GM10248 (cell line): ENCODE results near the gene WDR47.

Source experiments
- CTCF ChIA-PET: fragments of 300-600 bp; sonication (Branson Sonifier 250); formaldehyde crosslinking; extraction: SDS; loops from one replicate; lab custom pipeline; 2021; ENCODE audit warnings: antibody characterized with exemption; lab: Yijun Ruan, JAX
- POLR2A ChIA-PET: fragments of 350-650 bp; sonication (Branson Sonifier 250); formaldehyde crosslinking; extraction: SDS; loops from one replicate; lab custom pipeline; 2020; ENCODE audit warnings: antibody characterized with exemption; lab: Yijun Ruan, JAX
- DNase-seq: peaks from one replicate; pipeline ENCODE4 v3.0.0; 2012; ENCODE audit errors: extremely low spot score
- TF ChIP-seq, protein P1 (sequence below): IDR thresholded peaks from 2 replicates; pipeline ENCODE4 v1.5.1; 2012; ENCODE audit warnings: mild to moderate bottlenecking, low read depth; ENCODE audit errors: extremely low read depth, missing control alignments, control extremely low read depth

WDR47 gene

DNA sequence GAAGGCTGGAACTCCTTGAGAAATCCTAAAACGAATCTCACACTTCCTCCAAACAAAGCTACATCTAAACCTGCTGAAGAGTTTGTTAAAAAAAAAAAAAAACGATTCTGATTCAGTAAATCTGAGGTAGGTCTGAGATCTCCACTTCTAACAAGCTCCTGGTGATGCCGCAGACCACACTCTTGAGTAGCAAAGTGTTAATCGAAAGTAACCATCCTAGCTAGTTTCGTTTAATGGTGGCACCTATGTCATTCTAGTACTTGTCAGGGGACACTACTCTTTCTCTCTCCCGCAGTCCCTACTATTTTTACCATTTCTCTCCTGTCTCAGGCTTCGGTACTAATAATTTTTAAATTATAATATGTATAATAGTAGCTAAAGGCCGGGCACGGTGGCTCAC lies 80.7 kb downstream of the WDR47 start:
- CTCF ChIA-PET, result interaction anchor here (1.2 to 3.6 kb wide), 4 partner anchors 8 to 151 kb away, joined by 3 to 10 read pairs (median 5); a partner anchor contains a TSS
- no peak for DNase-seq
- POLR2A ChIA-PET, result interaction anchor here (0.7 kb wide), 1 partner anchor 69 kb away, joined by 8 read pairs; no protein-coding TSS in a partner anchor
- TF ChIP-seq, protein P1, sequence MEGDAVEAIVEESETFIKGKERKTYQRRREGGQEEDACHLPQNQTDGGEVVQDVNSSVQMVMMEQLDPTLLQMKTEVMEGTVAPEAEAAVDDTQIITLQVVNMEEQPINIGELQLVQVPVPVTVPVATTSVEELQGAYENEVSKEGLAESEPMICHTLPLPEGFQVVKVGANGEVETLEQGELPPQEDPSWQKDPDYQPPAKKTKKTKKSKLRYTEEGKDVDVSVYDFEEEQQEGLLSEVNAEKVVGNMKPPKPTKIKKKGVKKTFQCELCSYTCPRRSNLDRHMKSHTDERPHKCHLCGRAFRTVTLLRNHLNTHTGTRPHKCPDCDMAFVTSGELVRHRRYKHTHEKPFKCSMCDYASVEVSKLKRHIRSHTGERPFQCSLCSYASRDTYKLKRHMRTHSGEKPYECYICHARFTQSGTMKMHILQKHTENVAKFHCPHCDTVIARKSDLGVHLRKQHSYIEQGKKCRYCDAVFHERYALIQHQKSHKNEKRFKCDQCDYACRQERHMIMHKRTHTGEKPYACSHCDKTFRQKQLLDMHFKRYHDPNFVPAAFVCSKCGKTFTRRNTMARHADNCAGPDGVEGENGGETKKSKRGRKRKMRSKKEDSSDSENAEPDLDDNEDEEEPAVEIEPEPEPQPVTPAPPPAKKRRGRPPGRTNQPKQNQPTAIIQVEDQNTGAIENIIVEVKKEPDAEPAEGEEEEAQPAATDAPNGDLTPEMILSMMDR, result no peak

DNA sequence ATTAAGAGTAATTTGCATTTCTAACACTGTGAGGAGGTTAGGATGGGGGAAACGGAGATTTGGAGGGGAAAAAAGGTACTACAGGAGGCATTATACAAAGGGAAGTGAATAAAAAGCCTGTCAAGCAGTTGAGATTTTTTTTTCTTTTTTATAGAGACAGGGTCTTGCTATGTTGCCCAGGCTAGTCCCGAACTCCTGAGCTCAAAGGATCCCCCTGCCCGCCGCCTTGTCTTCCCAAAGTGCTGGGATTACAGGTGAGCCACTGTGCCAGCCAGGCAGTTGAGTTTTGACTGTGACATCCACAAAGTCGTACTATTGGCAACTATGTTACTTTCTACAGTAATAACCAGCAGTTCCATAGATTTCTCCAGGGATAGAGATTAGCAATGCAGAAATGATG lies 81.2 kb downstream of the WDR47 start:
- DNase-seq, result no peak
- ChIA-PET CTCF (interaction anchor here (1.4 to 3.6 kb wide), 2 partner anchors 11 to 151 kb away, joined by 5 to 10 read pairs; a partner anchor contains a TSS), POLR2A (interaction anchor here (0.7 kb wide), 1 partner anchor 68 kb away, joined by 8 read pairs; no protein-coding TSS in a partner anchor)
- TF ChIP-seq, protein P1, result no peak

GRCh38 chr1:108957888-108958287 lies 84.0 kb downstream of the WDR47 start:
- no peak for DNase-seq
- ChIA-PET POLR2A (no interaction called here), CTCF (interaction anchor here (1.6 to 2.1 kb wide), 2 partner anchors 11 kb away, joined by 3 to 4 read pairs; no protein-coding TSS in a partner anchor)
- TF ChIP-seq, protein P1, result no peak

GRCh38 chr1:108955881-108956280 lies 86.0 kb downstream of the WDR47 start:
- ChIA-PET POLR2A (no interaction called here), CTCF (no interaction called here)
- DNase-seq, result no peak
- TF ChIP-seq, protein P1, result no peak

DNA sequence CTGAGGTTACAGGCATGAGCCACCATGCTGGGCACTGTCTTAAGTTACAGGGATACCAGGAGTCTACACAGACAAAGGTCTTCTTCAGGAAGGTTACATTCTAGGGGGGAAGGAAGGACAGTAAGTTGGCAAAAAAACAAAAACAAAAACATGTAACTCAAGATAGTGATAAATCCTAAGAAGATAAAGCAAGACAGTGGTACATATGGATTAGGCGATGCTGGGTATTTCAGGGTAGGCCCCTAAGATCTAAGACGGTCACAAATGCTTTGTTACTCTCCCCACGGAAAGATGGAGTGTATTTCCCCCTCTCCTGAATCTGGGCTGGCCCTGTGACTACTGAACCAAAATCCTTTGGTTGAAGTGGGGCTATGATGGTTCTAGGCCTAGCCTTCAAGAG lies 86.8 kb downstream of the WDR47 start:
- DNase-seq, result no peak
- ChIA-PET POLR2A (no interaction called here), CTCF (no interaction called here)
- TF ChIP-seq, protein P1, result no peak

GRCh38 chr1:108953452-108953851 lies 88.5 kb downstream of the WDR47 start:
- no peak for DNase-seq
- ChIA-PET CTCF (interaction anchor here (1.1 to 1.6 kb wide), 3 partner anchors 8 to 50 kb away, joined by 3 to 5 read pairs (median 4); partner anchors contain the start of gene CLCC1), POLR2A (interaction anchor here (0.7 kb wide), 1 partner anchor 15 kb away, joined by 3 read pairs; no protein-coding TSS in a partner anchor)
- TF ChIP-seq, protein P1, result no peak
